HL-60 (cell line): ENCODE results near the gene NRDC.

Experiments used
- DNase-seq, 2 experiments: peaks; one replicate each; pipeline ENCODE4 v3.0.0-alpha.2; 2010 to 2020; ENCODE audit warnings: low read depth in 1 of 2, low spot score in 1 of 2
- H3K27ac ChIP-seq: fragments of 250-450 bp; sonication (Bioruptor Pico); replicated peaks from 2 replicates; pipeline ENCODE4 v1.5.1; 2020; ENCODE audit warnings: mild to moderate bottlenecking, moderate library complexity
- H3K27me3 ChIP-seq: fragments of 250-450 bp; sonication (Bioruptor Pico); 2 replicates; pipeline ENCODE4 v1.5.1; 2021; ENCODE audit warnings: mild to moderate bottlenecking, moderate library complexity; ENCODE audit not compliant: insufficient read depth, poor library complexity, severe bottlenecking
- H3K4me3 ChIP-seq: replicated peaks from 2 replicates; pipeline ENCODE4 v1.5.1; 2011; ENCODE audit warnings: mild to moderate bottlenecking, control low read depth, low read length; ENCODE audit not compliant: insufficient read depth
- GABPA ChIP-seq: IDR thresholded peaks from 2 replicates; pipeline ENCODE4 v1.6.1; 2012; ENCODE audit warnings: low read depth
- POLR2AphosphoS5 ChIP-seq: IDR thresholded peaks from 2 replicates; pipeline ENCODE4 v1.6.1; 2012; ENCODE audit warnings: low read depth
- SPI1 ChIP-seq: IDR thresholded peaks from 2 replicates; pipeline ENCODE4 v1.6.1; 2012; ENCODE audit warnings: low read depth, mild to moderate bottlenecking, borderline replicate concordance
- TF ChIP-seq, protein P1 (sequence below): IDR thresholded peaks from 2 replicates; pipeline ENCODE4 v1.6.1; 2012; ENCODE audit warnings: low read depth; ENCODE audit not compliant: insufficient replicate concordance
- TF ChIP-seq, protein P2 (sequence below): IDR thresholded peaks from one replicate; pipeline ENCODE4 v1.5.1; 2011; ENCODE audit warnings: low read length, control low read depth, inconsistent platforms; ENCODE audit not compliant: insufficient read depth

Gene NRDC

DNA sequence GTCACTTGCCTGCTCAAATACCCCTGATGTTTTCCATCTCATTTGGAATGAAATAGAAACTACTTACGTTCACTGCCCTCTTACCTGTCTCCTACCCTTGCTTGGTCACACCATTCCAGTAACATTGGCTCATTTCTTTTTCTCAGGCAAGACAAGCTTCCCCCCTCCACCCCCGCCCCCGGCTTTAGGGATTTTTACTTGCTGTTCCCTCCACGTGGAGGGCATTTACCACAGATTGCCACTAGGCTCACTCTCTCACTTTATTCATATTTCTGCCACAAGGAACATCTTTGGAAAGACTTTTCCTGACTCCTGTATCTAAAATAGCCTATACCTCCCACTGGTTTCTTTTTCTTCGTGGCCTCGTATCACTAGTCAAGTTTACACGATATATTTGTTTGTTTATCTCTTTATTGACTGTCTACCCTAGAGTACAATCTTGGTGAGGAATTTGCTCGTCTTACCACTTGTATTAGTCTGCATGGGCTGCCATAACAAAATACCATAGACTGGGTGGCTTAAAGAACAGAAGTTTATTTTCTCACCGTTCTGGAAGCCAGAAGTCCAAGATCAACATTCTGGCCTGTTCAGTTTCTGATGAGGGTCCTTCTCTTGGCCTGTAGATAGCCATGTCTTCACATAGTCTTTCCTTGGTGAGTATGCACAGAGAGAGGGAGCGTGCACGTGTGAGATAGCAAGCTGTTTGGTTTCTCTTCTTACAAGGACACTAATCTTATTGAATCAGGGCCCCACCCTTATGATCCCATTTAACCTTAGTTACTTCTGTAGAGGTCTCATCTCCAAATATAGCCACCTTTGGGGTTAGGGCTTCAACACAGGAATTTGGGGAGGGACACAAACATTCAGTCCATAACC lies 126.2 kb downstream of the NRDC start:
- DNase-seq: no peak
- no peak overlapping the region for H3K27ac ChIP-seq
- TF ChIP-seq SPI1 (no peak), GABPA (no peak), POLR2AphosphoS5 (no peak)
- TF ChIP-seq, protein P1, sequence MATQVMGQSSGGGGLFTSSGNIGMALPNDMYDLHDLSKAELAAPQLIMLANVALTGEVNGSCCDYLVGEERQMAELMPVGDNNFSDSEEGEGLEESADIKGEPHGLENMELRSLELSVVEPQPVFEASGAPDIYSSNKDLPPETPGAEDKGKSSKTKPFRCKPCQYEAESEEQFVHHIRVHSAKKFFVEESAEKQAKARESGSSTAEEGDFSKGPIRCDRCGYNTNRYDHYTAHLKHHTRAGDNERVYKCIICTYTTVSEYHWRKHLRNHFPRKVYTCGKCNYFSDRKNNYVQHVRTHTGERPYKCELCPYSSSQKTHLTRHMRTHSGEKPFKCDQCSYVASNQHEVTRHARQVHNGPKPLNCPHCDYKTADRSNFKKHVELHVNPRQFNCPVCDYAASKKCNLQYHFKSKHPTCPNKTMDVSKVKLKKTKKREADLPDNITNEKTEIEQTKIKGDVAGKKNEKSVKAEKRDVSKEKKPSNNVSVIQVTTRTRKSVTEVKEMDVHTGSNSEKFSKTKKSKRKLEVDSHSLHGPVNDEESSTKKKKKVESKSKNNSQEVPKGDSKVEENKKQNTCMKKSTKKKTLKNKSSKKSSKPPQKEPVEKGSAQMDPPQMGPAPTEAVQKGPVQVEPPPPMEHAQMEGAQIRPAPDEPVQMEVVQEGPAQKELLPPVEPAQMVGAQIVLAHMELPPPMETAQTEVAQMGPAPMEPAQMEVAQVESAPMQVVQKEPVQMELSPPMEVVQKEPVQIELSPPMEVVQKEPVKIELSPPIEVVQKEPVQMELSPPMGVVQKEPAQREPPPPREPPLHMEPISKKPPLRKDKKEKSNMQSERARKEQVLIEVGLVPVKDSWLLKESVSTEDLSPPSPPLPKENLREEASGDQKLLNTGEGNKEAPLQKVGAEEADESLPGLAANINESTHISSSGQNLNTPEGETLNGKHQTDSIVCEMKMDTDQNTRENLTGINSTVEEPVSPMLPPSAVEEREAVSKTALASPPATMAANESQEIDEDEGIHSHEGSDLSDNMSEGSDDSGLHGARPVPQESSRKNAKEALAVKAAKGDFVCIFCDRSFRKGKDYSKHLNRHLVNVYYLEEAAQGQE: no peak
- TF ChIP-seq, protein P2, sequence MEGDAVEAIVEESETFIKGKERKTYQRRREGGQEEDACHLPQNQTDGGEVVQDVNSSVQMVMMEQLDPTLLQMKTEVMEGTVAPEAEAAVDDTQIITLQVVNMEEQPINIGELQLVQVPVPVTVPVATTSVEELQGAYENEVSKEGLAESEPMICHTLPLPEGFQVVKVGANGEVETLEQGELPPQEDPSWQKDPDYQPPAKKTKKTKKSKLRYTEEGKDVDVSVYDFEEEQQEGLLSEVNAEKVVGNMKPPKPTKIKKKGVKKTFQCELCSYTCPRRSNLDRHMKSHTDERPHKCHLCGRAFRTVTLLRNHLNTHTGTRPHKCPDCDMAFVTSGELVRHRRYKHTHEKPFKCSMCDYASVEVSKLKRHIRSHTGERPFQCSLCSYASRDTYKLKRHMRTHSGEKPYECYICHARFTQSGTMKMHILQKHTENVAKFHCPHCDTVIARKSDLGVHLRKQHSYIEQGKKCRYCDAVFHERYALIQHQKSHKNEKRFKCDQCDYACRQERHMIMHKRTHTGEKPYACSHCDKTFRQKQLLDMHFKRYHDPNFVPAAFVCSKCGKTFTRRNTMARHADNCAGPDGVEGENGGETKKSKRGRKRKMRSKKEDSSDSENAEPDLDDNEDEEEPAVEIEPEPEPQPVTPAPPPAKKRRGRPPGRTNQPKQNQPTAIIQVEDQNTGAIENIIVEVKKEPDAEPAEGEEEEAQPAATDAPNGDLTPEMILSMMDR: no peak
- H3K27me3 ChIP-seq: no peaks in the 10 kb centered on the region
- H3K4me3 ChIP-seq: no peak overlapping the region

DNA sequence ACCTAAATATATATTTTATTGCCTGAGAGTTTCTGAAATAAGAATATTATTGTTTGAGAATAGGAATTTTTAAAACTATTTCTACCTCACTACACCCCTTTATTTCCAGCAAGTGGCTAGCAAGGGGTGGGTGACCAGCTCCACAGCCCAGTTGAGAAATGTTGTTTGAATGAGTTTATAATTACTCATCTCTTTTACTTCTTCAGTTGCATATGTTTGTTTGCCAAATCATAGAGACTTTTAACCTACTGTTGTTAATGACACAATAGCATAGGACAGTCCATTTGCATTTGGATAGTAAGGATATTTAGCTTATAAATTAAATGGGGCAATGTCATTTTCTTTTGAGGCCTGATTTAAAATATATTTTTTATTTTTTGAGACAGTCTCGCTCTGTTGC lies 127.8 kb downstream of the NRDC start:
- TF ChIP-seq, protein P1: no peak
- H3K27me3 ChIP-seq: no peaks in the 10 kb centered on the region
- no peak overlapping the region for H3K27ac ChIP-seq
- DNase-seq: no peak
- H3K4me3 ChIP-seq: no peak overlapping the region

DNA sequence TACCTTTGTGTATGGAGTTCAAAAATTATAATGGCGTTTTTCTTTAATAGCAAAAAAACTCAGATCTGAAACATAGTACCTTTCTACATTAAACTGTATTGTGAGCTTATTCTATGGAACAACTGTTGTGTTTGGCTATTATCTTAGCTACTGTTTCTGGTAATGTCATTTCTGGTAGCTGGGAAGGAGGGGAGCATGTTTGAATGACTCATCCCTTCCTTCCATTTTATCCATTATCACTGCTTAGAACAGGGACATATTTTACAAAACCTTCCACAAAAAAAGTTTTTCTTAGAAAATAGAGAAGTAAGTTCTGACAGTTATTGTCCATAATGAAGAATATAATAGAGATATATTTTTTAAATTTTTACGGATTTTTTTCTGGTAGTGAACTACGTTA lies 128.3 kb downstream of the NRDC start:
- Histone ChIP-seq H3K27me3 (no peaks in the 10 kb centered on the region), H3K4me3 (no peak overlapping the region), H3K27ac (no peak overlapping the region)
- TF ChIP-seq, protein P1: no peak
- TF ChIP-seq, protein P2: no peak
- TF ChIP-seq SPI1: no peak
- TF ChIP-seq GABPA: no peak
- DNase-seq: no peak
